BE2C (cell line): ENCODE measurements around the gene BRIP1. TPM values are rescaled to one million over a fixed set of nuclear protein-coding genes. Genes with fewer than 3 reads are reported as not detected.

ENCODE experiments used
- DNase-seq: peaks from one replicate; pipeline ENCODE4 v3.0.0-alpha.2; 2020
- H3K27me3 ChIP-seq: fragments of 250-450 bp; sonication (Bioruptor Pico); 2 replicates; pipeline ENCODE4 v1.5.1; 2020; ENCODE audit warnings: mild to moderate bottlenecking
- H3K36me3 ChIP-seq: fragments of 250-450 bp; sonication (Bioruptor Pico); 2 replicates; pipeline ENCODE4 v1.5.1; 2020; ENCODE audit warnings: mild to moderate bottlenecking
- H3K4me1 ChIP-seq: fragments of 250-450 bp; sonication (Bioruptor Pico); 2 replicates; pipeline ENCODE4 v1.5.1; 2020
- H3K4me3 ChIP-seq: 2 replicates; pipeline ENCODE4 v1.5.1; 2011; ENCODE audit warnings: low read depth, low read length
- H3K9me3 ChIP-seq: fragments of 250-450 bp; sonication (Bioruptor Pico); 2 replicates; pipeline ENCODE4 v1.5.1; 2020
- CTCF ChIP-seq: IDR thresholded peaks from 2 replicates; pipeline ENCODE4 v1.5.1; 2012; ENCODE audit warnings: mild to moderate bottlenecking, low read depth, low read length
- polyA plus RNA-seq: library from polyadenylated mRNA; unstranded; fragments of >200 nt; gene quantifications from one replicate; pipeline ENCODE4 v1.2.1, GENCODE V29; 2012; ENCODE audit warnings: low read depth, missing spikeins; ENCODE audit not compliant: insufficient read length, insufficient read depth

BRIP1 gene
- 0.94 TPM for polyA plus RNA-seq

- no peak for TF ChIP-seq CTCF
- peaks cover 6% of the 10 kb centered on the region; the same call in 1 of the 2 replicates for H3K4me1 ChIP-seq
- H3K36me3 ChIP-seq = peaks cover 5% of the 10 kb centered on the region
- peak within 1 kb of the TSS; percentile 85 for H3K4me3 ChIP-seq
- DNase-seq = peak; percentile 97
- H3K9me3 ChIP-seq = no peaks in the 10 kb centered on the region
- H3K27me3 ChIP-seq = no peaks in the 10 kb centered on the region
These were observed at the start of gene BRIP1 for GRCh38 chr17:61862975-61863800. BRIP1 (minus strand) TSS chr17:61863528; CDS start chr17:61861539, 1,989 bp downstream.

- no peaks in the 10 kb centered on the region for H3K27me3 ChIP-seq
- H3K9me3 ChIP-seq = no peaks in the 10 kb centered on the region
- no peak overlapping the region for H3K4me3 ChIP-seq
- no peak for DNase-seq
- H3K36me3 ChIP-seq = peaks cover 34% of the 10 kb centered on the region
- no peak for TF ChIP-seq CTCF
- no peaks in the 10 kb centered on the region for H3K4me1 ChIP-seq
These were observed 45.1 kb upstream of the BRIP1 start for GRCh38 chr17:61908292-61909037.

- peaks cover 34% of the 10 kb centered on the region for H3K36me3 ChIP-seq
- H3K4me3 ChIP-seq = no peak overlapping the region
- H3K4me1 ChIP-seq = no peaks in the 10 kb centered on the region
- no peaks in the 10 kb centered on the region for H3K27me3 ChIP-seq
- no peaks in the 10 kb centered on the region for H3K9me3 ChIP-seq
- no peak for TF ChIP-seq CTCF
- no peak for DNase-seq
These were observed 44.0 kb upstream of the BRIP1 start for GRCh38 chr17:61907361-61907760.

- Histone ChIP-seq H3K4me1 (no peaks in the 10 kb centered on the region), H3K9me3 (no peaks in the 10 kb centered on the region), H3K36me3 (peaks cover 20% of the 10 kb centered on the region), H3K27me3 (no peaks in the 10 kb centered on the region), H3K4me3 (no peak overlapping the region)
- DNase-seq = no peak
- TF ChIP-seq CTCF = no peak
These were observed 40.9 kb upstream of the BRIP1 start for GRCh38 chr17:61904094-61904710.

- H3K4me3 ChIP-seq = no peak overlapping the region
- peaks cover 25% of the 10 kb centered on the region for H3K36me3 ChIP-seq
- no peak for DNase-seq
- no peaks in the 10 kb centered on the region for H3K27me3 ChIP-seq
- H3K9me3 ChIP-seq = no peaks in the 10 kb centered on the region
- TF ChIP-seq CTCF = no peak
- no peaks in the 10 kb centered on the region for H3K4me1 ChIP-seq
These were observed 39.9 kb upstream of the BRIP1 start for GRCh38 chr17:61903251-61903650.
